Testis (tissue), 3 donors: ENCODE data around the gene UBASH3A. TPM values are rescaled to one million over a fixed set of nuclear protein-coding genes. Genes with fewer than 3 reads are reported as not detected.

ENCODE experiments used
- DNase-seq: peaks from one replicate; pipeline ENCODE4 v3.0.0-alpha.2; 2019
- H3K27ac ChIP-seq, 2 donors: fragments of 200-600 bp; sonication (generic); one replicate each; pipeline ENCODE4 v1.5.1; 2019
- H3K27me3 ChIP-seq: fragments of 200-600 bp; sonication (generic); one replicate; pipeline ENCODE4 v1.5.1; 2019
- H3K36me3 ChIP-seq: fragments of 200-600 bp; sonication (generic); one replicate; pipeline ENCODE4 v1.5.1; 2017; ENCODE audit warnings: low read depth; ENCODE audit errors: missing control alignments
- H3K4me1 ChIP-seq: fragments of 200-600 bp; sonication (generic); one replicate; pipeline ENCODE4 v1.5.1; 2019
- H3K4me3 ChIP-seq, 2 donors: fragments of 200-600 bp; sonication (generic); one replicate each; pipeline ENCODE4 v1.5.1; 2017 to 2019
- H3K9me3 ChIP-seq: fragments of 200-600 bp; sonication (generic); one replicate; pipeline ENCODE4 v1.5.1; 2017
- POLR2A ChIP-seq: fragments of 450-650 bp; IDR thresholded peaks from one replicate; pipeline ENCODE4 v1.6.1; 2017; ENCODE audit warnings: antibody characterized with exemption, mild to moderate bottlenecking, moderate library complexity
- WGBS, 2 donors: methylation state at CpG; one replicate each; pipeline ENCODE4 v1.1.5; 2018; 5-methylcytosine and 5-hydroxymethylcytosine counted together
- intact Hi-C: fragments of 100-400 bp; cut with DNase I; formaldehyde crosslinking; loops from one replicate; pipeline ENCODE4 v1.15.1; 2023; ENCODE audit warnings: low total_unique reads
- polyA plus RNA-seq: library from polyadenylated mRNA; stranded (reverse); fragments of 350-450 nt; fragmentation: Illumina TruSeq; extraction: RNeasy Lipid Tissue Mini Kit (QIAGEN cat#74804); gene quantifications from one replicate; pipeline ENCODE4 v1.2.3, GENCODE V29; 2014; ENCODE audit warnings: low read depth, low replicate concordance; ENCODE audit not compliant: insufficient read depth
- total RNA-seq, 2 donors: library from RNA; depleted of rRNA; stranded (reverse); fragments of >200 nt; gene quantifications; one replicate each; pipeline ENCODE4 v1.2.3, GENCODE V29; 2016
- TF ChIP-seq, protein P1 (sequence below), 3 experiments: fragments of 450-650 bp in 2 of 3; fragments of 200-600 bp in 1 of 3; sonication (generic) in 1 of 3; IDR thresholded peaks; one replicate each; pipeline ENCODE4 v1.5.1; 2016 to 2019; ENCODE audit warnings: antibody characterized with exemption in 3 of 3, mild to moderate bottlenecking in 2 of 3, moderate library complexity in 1 of 3

UBASH3A gene
- total and polyA plus RNA-seq, 3 donors from 2014 or later, result 0.39 to 1.4 (median 0.40) TPM

DNA sequence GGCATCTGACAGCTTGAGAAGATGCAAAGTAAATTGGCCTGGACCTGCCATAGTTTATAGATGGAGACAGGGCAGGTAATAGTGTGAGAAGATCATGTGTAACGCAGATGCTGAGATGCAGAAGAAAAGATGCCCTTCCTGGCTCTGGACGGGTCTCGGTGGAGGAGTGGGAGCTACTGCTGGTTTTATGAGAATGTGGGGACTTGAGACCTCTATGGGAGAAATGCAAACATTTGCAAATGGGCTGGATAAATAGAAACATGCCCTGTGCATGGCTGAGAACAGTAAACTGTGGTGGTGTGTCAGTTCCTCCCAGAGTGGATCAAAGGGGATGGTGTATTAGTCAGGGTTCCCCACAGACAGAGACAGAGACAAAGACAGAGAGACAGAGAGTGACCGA, 21.9 kb downstream of the UBASH3A start:
- Histone ChIP-seq H3K27ac (no peak overlapping the region), H3K36me3 (no peaks in the 10 kb centered on the region), H3K27me3 (no peaks in the 10 kb centered on the region), H3K4me1 (no peaks in the 10 kb centered on the region), H3K4me3 (no peak overlapping the region), H3K9me3 (no peaks in the 10 kb centered on the region)
- TF ChIP-seq, protein P1, sequence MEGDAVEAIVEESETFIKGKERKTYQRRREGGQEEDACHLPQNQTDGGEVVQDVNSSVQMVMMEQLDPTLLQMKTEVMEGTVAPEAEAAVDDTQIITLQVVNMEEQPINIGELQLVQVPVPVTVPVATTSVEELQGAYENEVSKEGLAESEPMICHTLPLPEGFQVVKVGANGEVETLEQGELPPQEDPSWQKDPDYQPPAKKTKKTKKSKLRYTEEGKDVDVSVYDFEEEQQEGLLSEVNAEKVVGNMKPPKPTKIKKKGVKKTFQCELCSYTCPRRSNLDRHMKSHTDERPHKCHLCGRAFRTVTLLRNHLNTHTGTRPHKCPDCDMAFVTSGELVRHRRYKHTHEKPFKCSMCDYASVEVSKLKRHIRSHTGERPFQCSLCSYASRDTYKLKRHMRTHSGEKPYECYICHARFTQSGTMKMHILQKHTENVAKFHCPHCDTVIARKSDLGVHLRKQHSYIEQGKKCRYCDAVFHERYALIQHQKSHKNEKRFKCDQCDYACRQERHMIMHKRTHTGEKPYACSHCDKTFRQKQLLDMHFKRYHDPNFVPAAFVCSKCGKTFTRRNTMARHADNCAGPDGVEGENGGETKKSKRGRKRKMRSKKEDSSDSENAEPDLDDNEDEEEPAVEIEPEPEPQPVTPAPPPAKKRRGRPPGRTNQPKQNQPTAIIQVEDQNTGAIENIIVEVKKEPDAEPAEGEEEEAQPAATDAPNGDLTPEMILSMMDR (IDR thresholded peaks at IDR 0.05), result no peak
- no peak for TF ChIP-seq POLR2A
- no peak for DNase-seq
- 80 to 81% methylated on average over 4 of the region's 4 CpGs for WGBS, 2 donors
- intact Hi-C loops, result no loop called here

DNA sequence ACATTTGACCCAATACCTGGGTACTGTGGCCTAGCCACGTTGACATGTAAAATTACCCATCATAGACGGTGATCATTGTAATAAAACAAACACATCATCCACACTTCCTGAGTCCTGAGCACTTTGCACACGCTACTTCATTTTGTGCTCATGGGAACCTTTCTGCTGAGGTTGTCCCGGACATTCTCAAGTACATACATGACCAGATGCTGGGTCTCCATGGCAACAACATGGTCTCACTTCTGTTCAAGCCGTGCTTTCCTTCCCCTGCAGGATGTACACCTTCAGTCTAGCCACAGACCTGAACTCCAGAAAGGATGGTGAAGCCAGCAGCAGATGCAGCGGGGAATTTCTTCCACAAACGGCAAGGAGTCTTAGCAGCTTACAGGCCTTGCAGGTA, 22.7 kb downstream of the UBASH3A start:
- Histone ChIP-seq H3K4me3 (no peak overlapping the region), H3K9me3 (no peaks in the 10 kb centered on the region), H3K27me3 (no peaks in the 10 kb centered on the region), H3K27ac (no peak overlapping the region), H3K36me3 (no peaks in the 10 kb centered on the region), H3K4me1 (no peaks in the 10 kb centered on the region)
- no peak for DNase-seq
- intact Hi-C loops, result no loop called here
- 89 to 92% methylated on average over 7 of the region's 7 CpGs for WGBS, 2 donors
- no peak for TF ChIP-seq POLR2A
- TF ChIP-seq, protein P1 (IDR thresholded peaks at IDR 0.05), result no peak

DNA sequence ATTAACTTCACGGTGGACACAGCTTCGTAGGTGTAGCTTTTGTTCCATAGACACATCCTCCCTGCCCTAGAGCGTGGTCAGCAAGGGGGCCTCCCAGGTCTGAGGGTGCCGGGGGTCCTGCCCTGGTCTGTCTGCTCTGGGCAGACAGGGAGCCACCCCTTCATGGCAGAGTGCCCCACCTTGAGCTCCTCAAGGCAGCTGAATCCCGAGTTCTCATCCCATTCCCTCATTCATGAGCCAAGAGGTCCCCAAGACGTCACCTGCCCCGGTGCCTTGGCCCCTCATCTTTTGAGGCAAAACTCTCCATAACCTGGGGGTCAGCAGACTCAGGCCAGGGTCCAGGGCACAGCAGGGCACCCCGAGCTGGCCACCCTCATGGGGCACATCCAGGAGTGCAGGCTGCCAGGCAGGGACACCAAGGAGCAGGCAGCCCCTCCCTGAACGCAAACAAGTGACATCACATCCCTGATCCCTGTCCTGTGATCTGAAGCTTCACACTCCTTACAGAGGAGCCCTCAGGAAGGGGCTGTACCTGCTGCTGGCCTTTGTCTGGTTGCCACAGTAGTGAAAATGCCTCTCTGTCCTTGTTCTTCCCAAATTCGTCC, 23.3 kb downstream of the UBASH3A start:
- Histone ChIP-seq H3K4me3 (no peak overlapping the region), H3K4me1 (no peaks in the 10 kb centered on the region), H3K27ac (no peak overlapping the region), H3K27me3 (no peaks in the 10 kb centered on the region), H3K9me3 (no peaks in the 10 kb centered on the region), H3K36me3 (no peaks in the 10 kb centered on the region)
- intact Hi-C loops, result no loop called here
- no peak for DNase-seq
- TF ChIP-seq, protein P1 (IDR thresholded peaks at IDR 0.05), result no peak
- no peak for TF ChIP-seq POLR2A
- WGBS, 2 donors, result 89 to 99% methylated on average over 7 to 10 of the region's 10 CpGs

DNA sequence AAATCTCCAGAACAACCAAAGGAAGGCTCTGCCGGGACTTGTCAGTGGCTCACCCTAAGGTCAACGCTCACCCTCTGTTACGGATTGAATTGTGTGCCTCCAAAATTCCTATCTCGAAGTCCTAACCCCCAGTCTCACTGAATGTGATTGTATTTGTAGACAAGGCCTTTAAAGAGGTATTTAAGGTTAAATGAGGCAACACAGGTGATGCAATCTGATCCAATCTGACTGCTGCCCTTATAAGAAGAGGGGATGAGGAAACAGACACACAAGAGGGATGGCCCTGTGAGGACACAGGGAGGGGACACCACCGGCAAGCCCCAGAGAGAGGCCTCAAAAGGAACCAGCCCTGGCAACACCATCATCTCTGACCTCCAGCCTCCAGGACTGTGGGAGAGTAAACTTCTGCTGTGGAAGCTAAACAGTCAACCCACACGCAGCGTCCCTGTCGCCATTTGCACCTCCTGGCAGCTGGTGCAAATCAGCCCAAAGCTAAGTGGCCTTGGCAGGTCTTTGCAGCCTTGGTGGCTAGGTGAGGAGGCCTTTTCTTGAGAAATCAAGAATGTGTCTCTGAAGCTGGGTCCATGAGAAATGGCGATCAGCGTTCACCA, 24.2 kb downstream of the UBASH3A start:
- WGBS, 2 donors, result 75 to 85% methylated on average over 10 of the region's 10 CpGs
- DNase-seq, result no peak
- no peaks in the 10 kb centered on the region for H3K27me3 ChIP-seq
- no peaks in the 10 kb centered on the region for H3K4me1 ChIP-seq
- intact Hi-C loops, result no loop called here
- no peak overlapping the region for H3K27ac ChIP-seq
- no peak overlapping the region for H3K4me3 ChIP-seq
- no peaks in the 10 kb centered on the region for H3K36me3 ChIP-seq
- no peaks in the 10 kb centered on the region for H3K9me3 ChIP-seq
- no peak for TF ChIP-seq POLR2A
- TF ChIP-seq, protein P1 (IDR thresholded peaks at IDR 0.05), result no peak

DNA sequence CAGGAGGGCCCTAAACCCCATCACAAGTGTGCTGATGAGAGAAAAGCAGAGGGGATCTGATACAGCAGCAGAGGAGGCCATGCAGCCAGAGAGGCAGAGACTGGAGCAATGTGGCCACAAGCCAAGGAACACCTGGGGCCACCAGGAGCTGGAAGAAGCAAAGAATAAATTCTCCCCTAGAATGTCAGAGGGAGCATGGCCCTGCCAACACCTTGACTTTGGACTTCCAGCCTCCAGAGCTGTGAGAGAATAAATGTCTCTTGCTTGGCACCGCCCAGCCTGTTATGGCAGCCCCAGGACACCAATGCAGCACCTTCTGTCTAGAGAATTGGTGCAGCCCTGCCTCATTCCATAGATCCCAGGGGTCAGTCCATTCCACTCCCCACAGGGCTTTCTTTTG, 25.3 kb downstream of the UBASH3A start:
- H3K4me1 ChIP-seq, result no peaks in the 10 kb centered on the region
- H3K36me3 ChIP-seq, result no peaks in the 10 kb centered on the region
- H3K27ac ChIP-seq, result no peak overlapping the region
- 100% methylated on average over 1 of the region's 1 CpG for WGBS, 2 donors
- TF ChIP-seq, protein P1 (IDR thresholded peaks at IDR 0.05), result no peak
- no peak for TF ChIP-seq POLR2A
- no peaks in the 10 kb centered on the region for H3K9me3 ChIP-seq
- no peak overlapping the region for H3K4me3 ChIP-seq
- intact Hi-C loops, result no loop called here
- H3K27me3 ChIP-seq, result no peaks in the 10 kb centered on the region
- no peak for DNase-seq
